IPS-20b (cell line): ENCODE results near the gene RIBC2.

Source experiments
- H3K27ac ChIP-seq: one replicate; pipeline ENCODE4 v1.5.1; 2013; ENCODE audit warnings: low read length
- H3K27me3 ChIP-seq: 2 replicates; pipeline ENCODE4 v1.6.1; 2013; ENCODE audit warnings: mild to moderate bottlenecking, low read length, inconsistent platforms; ENCODE audit not compliant: insufficient read depth
- H3K36me3 ChIP-seq: 2 replicates; pipeline ENCODE4 v1.6.1; 2013; ENCODE audit warnings: low read depth, mild to moderate bottlenecking, inconsistent platforms, low read length, moderate library complexity; ENCODE audit not compliant: insufficient read depth
- H3K4me1 ChIP-seq: 2 replicates; pipeline ENCODE4 v1.6.1; 2013; ENCODE audit warnings: mild to moderate bottlenecking, control low read depth, inconsistent platforms, low read length, moderate library complexity; ENCODE audit not compliant: insufficient read depth
- H3K4me3 ChIP-seq: 2 replicates; pipeline ENCODE4 v1.5.1; 2013; ENCODE audit warnings: mild to moderate bottlenecking, low read length, inconsistent platforms
- H3K9ac ChIP-seq: 2 replicates; pipeline ENCODE4 v1.6.1; 2013; ENCODE audit warnings: low read depth, mild to moderate bottlenecking, inconsistent platforms, low read length, moderate library complexity
- H3K9me3 ChIP-seq: 2 replicates; pipeline ENCODE4 v1.6.1; 2013; ENCODE audit warnings: mild to moderate bottlenecking, low read depth, low read length, inconsistent platforms; ENCODE audit not compliant: insufficient read depth

Gene RIBC2

DNA sequence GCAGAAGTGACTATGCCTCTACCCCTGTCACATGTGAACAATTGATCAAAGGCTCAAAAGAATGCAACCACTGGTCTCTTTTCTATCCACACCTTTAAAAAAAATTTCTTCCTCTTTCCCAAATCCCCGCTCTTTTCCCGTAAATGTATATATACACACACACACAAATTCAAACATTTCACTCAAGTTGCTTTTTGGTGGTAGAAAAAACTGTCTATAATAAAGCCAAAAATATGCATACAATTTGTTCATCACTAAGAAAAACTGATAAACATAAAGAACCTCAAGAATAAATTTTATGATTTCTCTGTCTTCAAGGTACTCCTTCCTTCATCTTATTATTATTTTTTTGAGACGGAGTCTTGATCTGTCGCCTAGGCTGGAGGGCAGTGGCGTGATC is 5.7 kb upstream of the RIBC2 start:
- H3K27me3 ChIP-seq, result peaks cover 5% of the 10 kb centered on the region
- H3K27ac ChIP-seq, result no peak overlapping the region
- no peaks in the 10 kb centered on the region for H3K4me1 ChIP-seq
- H3K4me3 ChIP-seq, result no peak overlapping the region
- H3K9ac ChIP-seq, result no peak overlapping the region
- H3K9me3 ChIP-seq, result peaks cover 4% of the 10 kb centered on the region
- H3K36me3 ChIP-seq, result no peaks in the 10 kb centered on the region

DNA sequence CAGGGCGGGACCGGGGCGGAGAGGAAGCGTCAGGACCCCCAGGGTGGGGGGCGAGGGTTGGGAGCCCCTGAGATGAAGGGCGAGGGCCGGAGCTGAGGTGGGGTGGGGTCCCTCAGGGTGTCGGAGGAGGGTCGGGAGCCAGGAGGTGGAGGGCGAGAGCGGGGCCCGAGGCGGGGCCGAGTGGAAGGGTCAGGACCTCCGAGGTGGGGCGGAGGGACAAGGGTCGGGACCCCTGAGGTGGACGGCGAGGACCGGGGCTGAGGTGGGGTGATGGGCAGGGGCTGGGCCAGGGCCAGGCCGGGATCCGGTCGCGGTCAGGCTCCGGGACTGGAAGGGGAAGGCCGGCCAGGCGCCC is 503 bp upstream of the RIBC2 start:
- no peaks in the 10 kb centered on the region for H3K4me1 ChIP-seq
- H3K27me3 ChIP-seq, result peaks cover 26% of the 10 kb centered on the region
- peaks cover 8% of the 10 kb centered on the region for H3K9me3 ChIP-seq
- H3K27ac ChIP-seq, result no peak overlapping the region
- H3K4me3 ChIP-seq, result no peak overlapping the region
- no peak overlapping the region for H3K9ac ChIP-seq
- H3K36me3 ChIP-seq, result no peaks in the 10 kb centered on the region

GRCh38 chr22:45418056-45418769 is 4.7 kb downstream of the RIBC2 start:
- Histone ChIP-seq H3K4me1 (no peaks in the 10 kb centered on the region), H3K9me3 (no peaks in the 10 kb centered on the region), H3K27ac (no peak overlapping the region), H3K9ac (no peak overlapping the region), H3K36me3 (no peaks in the 10 kb centered on the region), H3K27me3 (peaks cover 17% of the 10 kb centered on the region), H3K4me3 (no peak overlapping the region)

DNA sequence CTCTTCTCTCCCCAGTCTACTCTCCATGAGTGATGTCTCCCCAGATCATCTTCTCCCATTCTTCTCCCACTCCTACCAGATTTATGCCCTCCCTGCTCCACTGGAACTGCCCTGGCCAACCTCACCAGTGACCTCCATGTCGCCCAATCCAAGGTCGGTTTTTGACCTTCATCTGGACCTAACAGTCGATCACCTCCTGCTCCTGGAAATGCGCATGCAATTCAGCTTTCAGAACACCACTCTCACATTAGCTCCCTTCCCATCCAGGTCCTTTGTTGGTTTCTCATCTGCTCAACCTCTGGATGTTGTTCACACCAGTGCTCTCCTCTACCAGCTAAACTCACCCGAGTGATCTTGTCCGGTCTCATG is 5.3 kb downstream of the RIBC2 start:
- no peaks in the 10 kb centered on the region for H3K9me3 ChIP-seq
- H3K4me3 ChIP-seq, result no peak overlapping the region
- no peak overlapping the region for H3K9ac ChIP-seq
- no peaks in the 10 kb centered on the region for H3K4me1 ChIP-seq
- peaks cover 12% of the 10 kb centered on the region for H3K27me3 ChIP-seq
- H3K27ac ChIP-seq, result no peak overlapping the region
- H3K36me3 ChIP-seq, result no peaks in the 10 kb centered on the region

DNA sequence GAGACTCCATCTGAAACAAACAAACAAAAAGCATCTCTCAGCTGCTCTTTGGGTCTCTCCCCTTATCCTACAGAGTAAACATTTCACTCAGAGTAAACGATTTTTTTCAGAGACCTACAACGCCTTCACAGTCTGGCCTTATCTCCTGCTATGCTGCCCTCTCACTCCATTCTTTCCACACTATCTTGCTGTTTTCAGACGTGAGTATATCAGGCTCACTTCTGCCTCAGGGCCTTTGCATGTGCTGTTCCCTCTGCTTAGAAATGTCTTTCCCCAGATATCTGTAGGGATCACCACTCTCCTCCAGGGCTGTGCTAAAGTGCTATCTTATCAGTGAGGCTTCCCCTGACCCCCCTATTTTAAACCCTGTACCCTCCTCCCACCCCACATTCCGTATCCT is 6.5 kb downstream of the RIBC2 start:
- Histone ChIP-seq H3K9ac (no peak overlapping the region), H3K27me3 (no peaks in the 10 kb centered on the region; the same call in 1 of the 2 replicates), H3K4me3 (no peak overlapping the region), H3K4me1 (no peaks in the 10 kb centered on the region), H3K36me3 (no peaks in the 10 kb centered on the region), H3K9me3 (no peaks in the 10 kb centered on the region), H3K27ac (no peak overlapping the region)

DNA sequence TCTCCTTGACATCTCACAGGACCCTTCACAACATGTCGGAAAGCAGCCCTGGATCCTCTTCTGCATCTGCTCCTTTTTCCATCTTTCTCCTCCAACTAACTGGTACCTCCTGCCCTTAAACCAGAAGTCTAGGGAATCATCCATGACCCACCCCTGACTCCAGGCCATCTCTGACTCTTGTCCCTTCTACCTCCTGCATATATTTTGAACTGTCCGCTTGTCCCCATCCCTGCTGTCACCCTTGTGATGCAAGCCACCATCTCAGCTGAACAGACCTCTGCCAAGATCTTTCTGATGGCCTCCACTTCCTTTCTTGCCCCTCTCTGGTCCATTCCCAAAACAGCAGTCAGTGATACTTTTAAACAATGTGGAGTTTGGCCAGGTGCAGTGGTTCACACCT is 7.0 kb downstream of the RIBC2 start:
- Histone ChIP-seq H3K27ac (no peak overlapping the region), H3K4me3 (no peak overlapping the region), H3K9me3 (no peaks in the 10 kb centered on the region), H3K27me3 (no peaks in the 10 kb centered on the region), H3K36me3 (no peaks in the 10 kb centered on the region), H3K9ac (no peak overlapping the region), H3K4me1 (no peaks in the 10 kb centered on the region)

DNA sequence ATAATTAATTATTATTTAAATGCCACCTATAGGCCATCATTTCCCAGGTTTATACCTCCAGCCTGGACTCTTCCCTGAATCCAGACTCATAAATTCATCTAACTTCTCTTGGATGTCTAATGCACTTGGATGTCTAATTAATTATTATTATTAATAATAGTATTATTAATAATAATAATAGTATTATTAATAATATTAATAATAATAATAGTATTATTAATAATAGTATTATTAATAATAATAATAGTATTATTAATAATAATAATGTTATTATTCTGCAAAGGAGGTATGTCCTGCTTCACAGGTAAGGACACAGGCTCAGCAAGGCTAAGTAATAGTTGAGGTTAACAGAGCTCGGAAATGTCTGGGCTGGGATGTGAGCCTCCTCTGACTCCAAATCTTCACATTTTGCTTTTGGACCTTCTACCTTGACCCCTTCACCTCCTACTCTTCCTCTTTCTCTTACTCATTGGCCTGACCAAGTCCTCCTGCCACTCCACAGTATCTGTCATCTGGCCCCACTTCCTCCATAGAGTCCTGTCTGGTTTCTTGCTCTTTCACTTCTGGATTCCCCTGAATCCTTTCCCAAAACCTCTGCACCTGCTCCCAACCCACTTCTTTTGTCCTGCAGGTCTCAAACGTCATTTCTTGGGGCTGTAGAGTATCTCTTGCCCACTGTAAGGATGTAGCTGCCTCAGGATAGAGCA is 8.0 kb downstream of the RIBC2 start:
- Histone ChIP-seq H3K9ac (no peak overlapping the region), H3K27me3 (no peaks in the 10 kb centered on the region), H3K4me3 (no peak overlapping the region), H3K4me1 (no peaks in the 10 kb centered on the region), H3K36me3 (no peaks in the 10 kb centered on the region), H3K9me3 (no peaks in the 10 kb centered on the region), H3K27ac (no peak overlapping the region)

GRCh38 chr22:45422237-45422983 is 8.9 kb downstream of the RIBC2 start:
- H3K27me3 ChIP-seq, result no peaks in the 10 kb centered on the region
- no peak overlapping the region for H3K27ac ChIP-seq
- H3K4me1 ChIP-seq, result no peaks in the 10 kb centered on the region
- no peaks in the 10 kb centered on the region for H3K36me3 ChIP-seq
- H3K4me3 ChIP-seq, result no peak overlapping the region
- H3K9me3 ChIP-seq, result no peaks in the 10 kb centered on the region
- no peak overlapping the region for H3K9ac ChIP-seq

DNA sequence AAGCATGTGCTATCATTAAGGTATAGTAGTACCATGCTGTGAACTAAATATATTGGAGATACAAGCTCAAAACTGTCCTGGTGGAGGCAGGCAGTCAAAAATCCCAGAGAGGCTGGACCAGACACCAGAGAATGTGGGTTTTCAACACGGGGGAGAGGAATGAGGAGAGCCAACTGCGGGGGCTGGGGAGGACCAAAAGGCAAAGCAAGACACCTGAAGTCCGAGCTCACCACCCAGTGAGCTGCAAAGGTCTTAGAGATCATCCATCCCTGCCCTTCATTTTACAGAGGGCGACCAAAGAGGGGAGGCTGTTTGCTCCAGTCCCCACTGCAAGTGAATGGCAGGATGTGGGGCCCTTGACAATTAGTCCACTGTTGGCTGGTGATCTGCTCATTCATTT is 10.0 kb downstream of the RIBC2 start:
- H3K36me3 ChIP-seq, result no peaks in the 10 kb centered on the region
- no peaks in the 10 kb centered on the region for H3K9me3 ChIP-seq
- H3K27ac ChIP-seq, result no peak overlapping the region
- no peak overlapping the region for H3K9ac ChIP-seq
- H3K27me3 ChIP-seq, result no peaks in the 10 kb centered on the region
- H3K4me3 ChIP-seq, result no peak overlapping the region
- H3K4me1 ChIP-seq, result no peaks in the 10 kb centered on the region

- no peaks in the 10 kb centered on the region for H3K4me1 ChIP-seq
- no peak overlapping the region for H3K9ac ChIP-seq
Measured at GRCh38 chr22:45424241-45424731, 10.8 kb downstream of the RIBC2 start.

GRCh38 chr22:45425101-45425500 is 11.6 kb downstream of the RIBC2 start:
- H3K27me3 ChIP-seq, result no peaks in the 10 kb centered on the region
- H3K27ac ChIP-seq, result no peak overlapping the region
- no peaks in the 10 kb centered on the region for H3K36me3 ChIP-seq

More at GRCh38 chr22:45424241-45424731, 10.8 kb downstream of the RIBC2 start:
- H3K27me3 ChIP-seq, result no peaks in the 10 kb centered on the region
- H3K4me3 ChIP-seq, result no peak overlapping the region
- H3K27ac ChIP-seq, result no peak overlapping the region
- H3K9me3 ChIP-seq, result no peaks in the 10 kb centered on the region
- H3K36me3 ChIP-seq, result no peaks in the 10 kb centered on the region

More at GRCh38 chr22:45425101-45425500, 11.6 kb downstream of the RIBC2 start:
- Histone ChIP-seq H3K9ac (no peak overlapping the region), H3K4me1 (no peaks in the 10 kb centered on the region), H3K4me3 (no peak overlapping the region), H3K9me3 (no peaks in the 10 kb centered on the region)
